GM21723 (cell line): ENCODE measurements around the gene CD52.

ENCODE experiments used
- ATAC-seq: cut with Tn5 transposase; IDR thresholded peaks from one replicate; pipeline ENCODE4 v1.9.1; 2021; ENCODE audit warnings: mild to moderate bottlenecking, moderate library complexity; ENCODE audit not compliant: unreplicated experiment

CD52 gene

GRCh38 chr1:26352338-26352679 is 34.6 kb downstream of the CD52 start:
- ATAC-seq: no peak

GRCh38 chr1:26353210-26353859 is 35.6 kb downstream of the CD52 start:
- no peak for ATAC-seq

GRCh38 chr1:26353976-26354820 is 36.4 kb downstream of the CD52 start, which contains the start of gene CRYBG2:
CRYBG2 (minus strand) TSS chr1:26354130; CDS start chr1:26346657, 7,473 bp downstream.
- ATAC-seq: no peak

GRCh38 chr1:26354972-26355371 is 37.2 kb downstream of the CD52 start:
- ATAC-seq: no peak

- no peak for ATAC-seq
Observed at GRCh38 chr1:26356106-26356505, 38.3 kb downstream of the CD52 start.

- ATAC-seq: no peak
Observed at GRCh38 chr1:26357121-26357602, 39.4 kb downstream of the CD52 start.

- ATAC-seq: no peak
Observed at GRCh38 chr1:26358411-26359384, 40.9 kb downstream of the CD52 start.

GRCh38 chr1:26359981-26360806 is 42.4 kb downstream of the CD52 start:
- no peak for ATAC-seq

GRCh38 chr1:26360807-26361604 is 43.2 kb downstream of the CD52 start:
- ATAC-seq: no peak

GRCh38 chr1:26361605-26362122 is 43.9 kb downstream of the CD52 start:
- ATAC-seq: no peak

GRCh38 chr1:26362331-26362730 is 44.6 kb downstream of the CD52 start:
- ATAC-seq: no peak

- no peak for ATAC-seq
Observed at GRCh38 chr1:26363549-26364448, 46.0 kb downstream of the CD52 start.

GRCh38 chr1:26364956-26365355 is 47.2 kb downstream of the CD52 start:
- ATAC-seq: no peak

GRCh38 chr1:26367441-26367840 is 49.7 kb downstream of the CD52 start:
- no peak for ATAC-seq

GRCh38 chr1:26368006-26368405 is 50.2 kb downstream of the CD52 start:
- ATAC-seq: no peak

GRCh38 chr1:26368486-26368885 is 50.7 kb downstream of the CD52 start:
- no peak for ATAC-seq
